Brain pericyte (primary cell): ENCODE measurements around the gene RHOC.

Experiments
- DNase-seq: peaks from one replicate; pipeline ENCODE4 v3.0.0-alpha.2; 2012; ENCODE audit warnings: low read depth, low spot score

RHOC gene

GRCh38 chr1:112702067-112702395 is 4.9 kb downstream of the RHOC start:
- DNase-seq: no peak

GRCh38 chr1:112701227-112702066 is 5.5 kb downstream of the RHOC start:
- DNase-seq: no peak

GRCh38 chr1:112700290-112701226 is 6.4 kb downstream of the RHOC start:
- peak; percentile 92 for DNase-seq

GRCh38 chr1:112699425-112700144 is 7.3 kb downstream of the RHOC start:
- no peak for DNase-seq

DNA sequence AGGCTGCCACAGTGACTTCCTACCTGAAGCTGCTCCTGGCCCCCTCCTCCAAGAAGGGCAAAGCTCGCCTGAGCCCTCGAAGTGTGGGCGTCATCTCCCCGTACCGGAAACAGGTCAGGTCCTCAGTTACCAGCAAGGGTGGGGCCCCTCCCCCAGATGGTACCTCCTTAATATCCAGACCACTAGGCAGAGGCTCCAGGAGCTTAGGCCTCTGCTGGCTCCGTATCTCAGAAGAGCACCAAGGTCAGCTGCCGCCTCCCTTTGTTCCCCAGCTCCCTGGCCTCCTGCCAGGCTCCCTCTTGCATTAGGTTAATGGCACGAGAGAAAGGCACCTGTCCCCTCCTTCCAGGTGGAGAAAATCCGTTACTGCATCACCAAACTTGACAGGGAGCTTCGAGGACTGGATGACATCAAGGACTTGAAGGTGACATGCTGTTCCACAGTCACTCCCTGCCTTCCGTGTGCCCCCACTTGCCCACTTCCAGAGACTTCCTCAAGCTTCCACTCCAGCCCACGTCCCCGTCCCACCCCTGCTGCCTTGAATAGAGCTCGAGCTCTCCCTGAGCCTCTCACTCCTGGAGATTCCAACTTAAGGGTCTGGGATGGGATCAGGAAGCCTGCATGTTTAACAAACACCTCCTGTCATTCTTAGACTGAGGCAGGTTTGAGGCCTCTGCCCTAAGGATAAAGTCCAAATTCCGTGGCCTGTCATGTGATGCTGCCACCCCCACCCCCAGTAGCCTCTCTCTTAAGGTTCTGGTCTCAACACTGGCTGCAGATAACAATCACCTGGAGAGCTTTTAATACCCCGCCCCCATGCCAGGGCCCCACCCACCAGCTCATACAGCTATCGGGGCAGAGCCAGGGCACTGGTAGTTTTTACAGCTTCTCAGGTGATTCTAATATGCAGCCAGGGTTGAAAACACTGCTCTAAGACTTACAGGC is 8.3 kb downstream of the RHOC start:
- no peak for DNase-seq

GRCh38 chr1:112697781-112698201 is 9.1 kb downstream of the RHOC start:
- no peak for DNase-seq

DNA sequence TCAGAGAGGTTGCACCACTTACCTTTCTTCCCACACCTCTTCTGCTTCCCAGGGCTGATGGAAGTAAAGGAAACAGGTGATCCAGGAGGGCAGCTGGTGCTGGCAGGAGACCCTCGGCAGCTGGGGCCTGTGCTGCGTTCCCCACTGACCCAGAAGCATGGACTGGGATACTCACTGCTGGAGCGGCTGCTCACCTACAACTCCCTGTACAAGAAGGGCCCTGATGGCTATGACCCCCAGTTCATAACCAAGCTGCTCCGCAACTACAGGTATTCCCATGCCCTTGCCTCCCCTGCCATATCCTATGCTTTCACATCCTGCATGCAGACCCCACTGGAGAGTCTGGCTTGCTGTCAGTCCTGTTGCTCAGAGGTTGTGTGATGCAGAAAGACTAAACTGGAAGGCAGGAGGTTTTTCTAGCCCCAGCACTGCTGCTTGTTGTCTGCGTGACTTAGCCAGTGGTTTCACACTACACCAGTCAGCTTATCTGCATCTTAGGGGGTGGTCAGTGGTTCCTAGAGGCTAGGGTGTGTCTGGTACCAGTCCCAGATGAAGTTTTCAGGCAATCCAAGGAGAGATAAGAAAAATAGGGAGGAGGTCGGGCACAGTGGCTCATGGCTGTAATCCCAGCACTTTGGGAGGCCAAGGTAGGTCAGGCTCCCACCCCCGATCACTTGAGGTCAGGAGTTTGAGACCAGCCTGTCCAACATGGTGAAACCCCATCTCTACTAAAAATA is 10.2 kb downstream of the RHOC start:
- DNase-seq: no peak

DNA sequence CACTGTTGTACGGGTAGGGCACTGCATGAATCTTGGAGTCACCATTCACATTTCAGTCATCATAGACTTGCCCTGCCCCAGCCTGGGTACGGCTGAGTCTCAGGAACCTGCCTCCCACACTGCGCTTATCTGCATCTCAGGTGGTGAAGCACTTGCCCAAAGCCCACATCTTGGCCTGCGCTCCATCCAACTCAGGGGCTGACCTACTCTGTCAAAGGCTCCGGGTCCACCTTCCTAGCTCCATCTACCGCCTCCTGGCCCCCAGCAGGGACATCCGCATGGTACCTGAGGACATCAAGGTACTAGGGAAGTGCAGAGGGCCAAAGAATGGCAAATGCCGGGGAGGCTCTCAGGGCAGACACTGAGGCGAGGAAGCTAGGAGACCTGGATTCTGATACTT is 11.7 kb downstream of the RHOC start:
- DNase-seq: no peak

DNA sequence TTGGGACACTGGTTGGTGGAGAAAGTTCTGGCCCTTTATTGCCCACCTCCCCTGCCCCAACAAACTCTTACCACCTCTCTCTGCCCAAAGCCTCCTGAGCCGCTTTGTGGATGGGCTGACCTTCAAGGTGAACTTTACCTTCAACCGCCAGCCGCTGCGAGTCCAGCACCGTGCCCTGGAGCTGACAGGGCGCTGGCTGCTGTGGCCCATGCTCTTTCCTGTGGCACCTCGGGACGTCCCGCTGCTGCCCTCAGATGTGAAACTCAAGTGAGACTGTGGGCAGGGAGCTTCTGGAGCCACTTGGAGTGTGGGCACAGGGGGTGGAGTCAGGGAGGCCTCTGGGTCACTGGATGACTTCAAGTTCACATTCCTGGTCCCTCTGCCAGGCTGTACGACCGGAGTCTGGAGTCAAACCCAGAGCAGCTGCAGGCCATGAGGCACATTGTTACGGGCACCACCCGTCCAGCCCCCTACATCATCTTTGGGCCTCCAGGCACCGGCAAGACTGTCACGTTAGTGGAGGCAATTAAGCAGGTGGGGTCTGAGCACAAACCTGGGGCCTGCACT is 12.5 kb downstream of the RHOC start:
- DNase-seq: no peak

DNA sequence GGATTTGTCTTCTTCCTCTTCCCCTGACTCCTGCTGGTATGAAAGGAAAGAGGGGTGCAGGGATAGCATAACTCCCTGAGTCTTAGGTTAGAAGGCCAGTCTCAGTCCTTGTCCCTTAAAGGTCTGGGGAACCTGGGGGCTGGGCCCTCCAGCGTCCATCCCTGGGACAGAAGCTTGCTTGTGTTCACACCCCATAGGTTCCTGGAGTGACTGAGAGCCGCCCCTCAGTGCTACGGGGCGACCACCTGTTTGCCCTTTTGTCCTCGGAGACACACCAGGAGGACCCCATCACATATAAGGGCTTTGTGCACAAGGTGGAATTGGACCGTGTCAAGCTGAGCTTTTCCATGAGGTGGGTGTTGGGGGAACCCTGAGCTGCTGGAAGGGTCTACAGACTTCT is 13.1 kb downstream of the RHOC start:
- DNase-seq: no peak

DNA sequence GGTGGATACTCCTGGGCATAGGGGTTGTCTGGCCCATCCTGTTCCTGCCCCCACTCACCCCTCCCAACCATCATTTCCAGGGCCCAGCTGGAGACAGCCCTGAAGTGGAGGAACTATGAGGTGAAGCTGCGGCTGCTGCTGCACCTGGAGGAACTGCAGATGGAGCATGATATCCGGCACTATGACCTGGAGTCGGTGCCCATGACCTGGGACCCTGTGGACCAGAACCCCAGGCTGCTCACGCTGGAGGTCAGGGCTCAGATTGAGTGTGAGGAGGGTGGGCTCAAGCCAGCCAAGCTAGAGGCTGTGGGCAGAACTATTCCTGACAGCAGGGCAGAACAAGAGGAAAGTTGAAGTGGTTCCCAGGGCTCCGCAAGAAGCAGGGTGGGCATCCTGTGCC is 14.2 kb downstream of the RHOC start:
- DNase-seq: no peak

- no peak for DNase-seq
These were observed 17.1 kb downstream of the RHOC start for GRCh38 chr1:112689842-112690237.

DNA sequence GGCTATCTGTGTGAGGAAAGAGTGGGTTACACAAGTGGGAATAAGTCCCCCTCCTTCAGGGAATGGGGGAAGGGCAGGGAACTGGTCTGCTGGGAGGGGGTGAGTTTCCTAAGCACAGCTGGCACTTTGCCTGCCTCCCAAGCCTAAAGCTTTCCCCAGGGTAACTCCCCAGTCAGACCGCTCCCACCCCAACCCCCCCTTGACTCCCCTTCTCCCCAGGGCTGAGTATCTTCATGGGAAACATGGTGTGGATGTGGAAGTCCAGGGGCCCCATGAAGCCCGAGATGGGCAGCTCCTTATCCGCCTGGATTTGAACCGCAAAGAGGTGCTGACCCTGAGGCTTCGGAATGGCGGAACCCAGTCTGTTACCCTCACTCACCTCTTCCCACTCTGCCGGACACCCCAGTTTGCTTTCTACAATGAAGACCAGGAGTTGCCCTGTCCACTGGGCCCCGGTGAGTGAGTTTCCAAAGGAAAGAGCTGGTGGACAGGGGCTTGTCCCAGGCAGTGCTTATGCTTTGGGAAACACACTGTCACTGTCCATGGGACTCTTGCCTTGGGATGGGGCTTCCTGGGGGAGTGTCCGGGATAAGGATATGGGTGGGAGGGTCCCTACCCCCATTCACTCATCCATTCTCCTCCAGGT is 17.6 kb downstream of the RHOC start:
- no peak for DNase-seq

GRCh38 chr1:112688781-112689193 is 18.1 kb downstream of the RHOC start:
- no peak for DNase-seq

GRCh38 chr1:112687785-112688496 is 19.0 kb downstream of the RHOC start:
- no peak for DNase-seq

DNA sequence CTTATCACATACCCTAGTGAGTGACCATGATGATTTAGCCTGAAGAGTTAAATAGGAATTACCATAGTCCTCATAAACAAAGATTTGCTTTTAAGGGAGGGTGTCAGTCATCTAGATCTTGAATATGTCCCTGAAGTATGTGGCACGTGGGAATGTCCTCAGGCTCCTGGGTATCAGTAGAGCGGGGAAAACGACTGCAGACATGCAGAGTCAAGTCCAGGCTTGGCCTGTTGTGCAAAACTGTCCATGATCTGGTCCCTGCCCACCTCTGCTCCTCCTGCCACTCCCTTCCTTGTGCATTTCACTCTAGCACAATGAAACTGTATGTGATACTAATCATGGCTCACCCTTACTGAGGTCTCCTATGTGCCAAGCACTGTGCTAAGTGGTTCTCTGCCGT is 19.6 kb downstream of the RHOC start:
- no peak for DNase-seq

DNA sequence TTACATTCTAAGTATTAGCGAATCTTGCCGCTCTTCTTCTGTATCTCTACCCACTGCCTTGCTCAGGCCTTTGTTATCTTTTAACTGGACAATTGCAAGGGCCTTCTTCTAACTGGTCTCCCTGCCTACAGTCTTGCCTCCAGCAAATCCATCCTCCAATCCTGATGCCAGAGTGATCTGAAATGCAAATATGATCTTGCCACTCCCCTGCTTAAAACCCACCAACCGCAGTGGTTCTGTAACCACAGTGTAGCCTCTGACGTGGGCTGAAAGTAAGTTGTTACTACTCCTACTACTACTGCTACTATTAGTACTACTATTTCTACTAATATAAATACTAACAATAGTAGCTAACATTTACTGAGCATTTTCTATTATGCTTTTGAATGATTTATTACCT is 20.1 kb downstream of the RHOC start:
- no peak for DNase-seq

DNA sequence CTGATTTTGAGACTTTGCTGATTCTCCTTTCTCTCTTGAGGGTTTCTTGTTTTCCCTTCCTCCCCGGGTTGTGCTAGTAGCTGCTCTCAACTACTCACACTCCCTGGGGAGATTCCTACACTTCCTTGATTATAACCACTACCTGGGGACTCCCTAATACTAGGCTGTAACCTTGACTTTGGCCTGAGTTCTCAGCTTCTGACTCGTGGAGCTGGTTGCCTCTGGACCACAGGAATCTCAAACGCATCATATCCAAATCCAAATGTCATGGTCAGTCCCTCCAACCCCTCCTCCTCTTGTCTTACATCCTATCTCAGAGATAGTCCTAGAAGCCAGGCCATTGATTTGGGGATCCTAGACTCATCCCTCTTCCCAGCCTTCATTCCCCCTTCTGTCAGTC is 20.5 kb downstream of the RHOC start:
- no peak for DNase-seq

DNA sequence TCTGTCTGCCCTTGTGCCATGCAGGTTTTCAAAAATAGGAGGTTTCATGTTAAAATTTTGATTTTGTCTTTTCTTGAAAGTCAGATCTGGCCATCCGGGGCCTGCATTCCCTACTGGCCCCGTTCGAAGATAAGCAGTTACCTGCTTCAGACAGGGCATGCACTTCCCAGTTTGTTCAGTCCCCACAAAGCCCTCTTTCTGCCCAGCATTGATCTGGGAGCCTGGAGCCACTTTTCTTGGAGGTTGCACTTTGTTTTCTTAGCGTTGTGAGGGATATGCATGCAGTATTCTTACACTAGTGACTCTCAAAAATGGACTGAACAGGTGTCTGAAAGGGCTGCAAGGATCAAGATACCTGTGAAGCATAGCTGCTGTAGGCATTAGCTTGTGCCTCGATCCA is 21.0 kb downstream of the RHOC start:
- DNase-seq: no peak
